MM.1S (cell line): Measurements from ENCODE around the gene RGS6.

Experiments
- EZH2 ChIP-seq: fragments of 300-600 bp; sonication (generic); optimal IDR thresholded peaks from 2 replicates; pipeline ENCODE3; 2017; ENCODE audit warnings: low read depth, mild to moderate bottlenecking, antibody characterized with exemption, low read length, mixed read lengths
- TF ChIP-seq, protein P1 (sequence below): fragments of 300-600 bp; sonication (generic); IDR thresholded peaks from 2 replicates; pipeline ENCODE4 v1.5.1; 2016; ENCODE audit warnings: antibody characterized with exemption, low read length, mixed read lengths

DNA sequence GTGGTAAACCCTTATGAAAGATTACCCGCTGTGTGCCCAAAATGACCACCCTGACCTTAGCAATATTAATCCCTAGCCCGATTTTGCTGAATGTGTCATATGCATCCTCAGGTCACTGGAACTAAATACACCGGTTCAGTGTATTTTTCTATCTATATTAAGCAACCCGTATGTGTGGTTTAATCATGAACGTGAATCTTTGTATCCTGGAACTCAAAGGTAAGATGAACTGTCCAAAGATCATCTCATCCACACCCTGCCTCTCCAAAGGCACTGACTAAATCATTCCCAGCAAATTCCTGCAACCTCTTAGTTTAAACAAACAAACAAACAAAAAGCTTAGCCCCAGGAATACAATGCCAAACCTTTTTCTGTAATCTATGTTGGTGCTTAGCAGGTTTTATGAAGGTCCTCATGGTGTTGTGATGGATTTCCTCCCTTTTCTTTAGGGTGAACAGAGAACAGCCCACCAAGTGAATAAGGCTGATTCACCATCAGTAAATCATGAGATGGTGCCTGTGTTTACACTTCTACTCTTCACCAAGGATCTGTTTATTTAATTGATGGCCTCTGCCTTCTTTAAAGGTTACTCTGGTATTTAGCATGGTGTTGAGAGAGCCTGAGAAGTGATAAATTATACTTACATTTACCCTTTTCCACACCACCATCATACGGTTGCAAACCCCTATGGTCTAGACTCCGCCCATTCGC, 663.1 kb downstream of the RGS6 start:
- TF ChIP-seq, protein P1, sequence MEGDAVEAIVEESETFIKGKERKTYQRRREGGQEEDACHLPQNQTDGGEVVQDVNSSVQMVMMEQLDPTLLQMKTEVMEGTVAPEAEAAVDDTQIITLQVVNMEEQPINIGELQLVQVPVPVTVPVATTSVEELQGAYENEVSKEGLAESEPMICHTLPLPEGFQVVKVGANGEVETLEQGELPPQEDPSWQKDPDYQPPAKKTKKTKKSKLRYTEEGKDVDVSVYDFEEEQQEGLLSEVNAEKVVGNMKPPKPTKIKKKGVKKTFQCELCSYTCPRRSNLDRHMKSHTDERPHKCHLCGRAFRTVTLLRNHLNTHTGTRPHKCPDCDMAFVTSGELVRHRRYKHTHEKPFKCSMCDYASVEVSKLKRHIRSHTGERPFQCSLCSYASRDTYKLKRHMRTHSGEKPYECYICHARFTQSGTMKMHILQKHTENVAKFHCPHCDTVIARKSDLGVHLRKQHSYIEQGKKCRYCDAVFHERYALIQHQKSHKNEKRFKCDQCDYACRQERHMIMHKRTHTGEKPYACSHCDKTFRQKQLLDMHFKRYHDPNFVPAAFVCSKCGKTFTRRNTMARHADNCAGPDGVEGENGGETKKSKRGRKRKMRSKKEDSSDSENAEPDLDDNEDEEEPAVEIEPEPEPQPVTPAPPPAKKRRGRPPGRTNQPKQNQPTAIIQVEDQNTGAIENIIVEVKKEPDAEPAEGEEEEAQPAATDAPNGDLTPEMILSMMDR: no peak
- no peak for TF ChIP-seq EZH2
